Suppressor macrophage treated with lipopolysaccharide for 4 hours (primary cell): ENCODE data around the gene NLRP6.
"Not testable (repeated sequence)": the region's sequence is repeated elsewhere in the genome, so short reads cannot be mapped to it uniquely, and the experiment has no call there.

Source experiments
- DNase-seq: peaks from one replicate; pipeline ENCODE4 v3.0.0-alpha.2; 2020

The NLRP6 gene

DNA sequence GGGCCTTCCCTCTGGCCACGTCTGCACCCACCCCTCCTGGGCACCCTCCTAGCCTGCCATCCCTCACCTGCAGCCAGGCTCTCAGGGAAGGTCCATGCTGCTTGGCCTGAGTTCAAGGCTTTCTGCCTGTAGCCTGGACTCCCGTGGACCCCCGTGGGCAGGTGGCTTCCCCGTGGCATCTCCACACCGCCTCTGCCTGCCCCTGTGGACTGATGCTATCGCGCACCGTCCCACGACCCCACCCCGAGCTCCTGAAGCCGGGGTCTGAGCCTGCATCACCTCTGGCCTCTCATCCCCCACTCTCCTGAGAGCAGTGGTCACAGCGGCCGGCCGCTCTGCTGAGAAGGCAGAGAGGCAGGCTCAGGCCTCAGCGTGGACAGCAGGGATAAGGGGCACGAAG is 16.6 kb downstream of the NLRP6 start:
- no peak for DNase-seq

DNA sequence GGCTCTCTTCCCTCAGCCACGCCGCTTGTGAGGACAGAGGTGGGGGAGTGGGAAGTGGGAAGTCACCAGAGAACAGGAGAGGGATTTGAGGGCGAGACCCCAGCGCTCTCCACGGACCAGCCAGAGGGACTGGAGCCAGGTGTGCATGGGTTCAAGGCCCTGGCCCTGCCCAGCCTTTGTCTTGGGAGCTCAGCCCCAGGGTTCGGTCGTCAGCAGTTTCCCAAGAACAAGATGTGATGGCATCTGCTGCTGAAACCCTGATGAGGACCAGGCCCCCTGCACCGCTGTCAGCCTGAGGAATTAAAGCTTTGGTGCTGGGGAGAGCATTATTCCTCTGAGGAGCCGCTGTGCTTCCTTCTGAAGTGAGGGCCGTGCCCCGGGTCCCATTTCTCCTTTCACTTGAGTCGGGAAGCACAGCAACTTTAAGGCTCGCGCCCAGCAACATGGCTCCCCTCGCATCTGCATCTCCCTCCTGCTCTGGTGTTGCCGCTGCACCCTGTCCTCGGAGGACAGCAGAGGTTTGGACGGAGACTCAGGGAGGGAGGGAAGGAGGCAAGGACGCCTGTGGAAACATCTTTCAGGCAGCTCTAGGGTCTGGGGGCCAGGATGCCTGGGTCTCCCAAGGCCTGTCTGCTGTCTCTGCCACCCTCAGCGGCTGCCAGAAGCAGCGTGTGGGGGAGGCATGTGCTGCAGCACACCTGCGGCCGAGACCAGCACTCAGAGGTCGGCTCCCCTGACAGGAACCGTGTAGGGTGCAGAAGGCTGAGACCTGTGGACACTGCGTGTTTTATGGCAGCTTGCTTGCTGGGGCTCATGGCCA is 17.4 kb downstream of the NLRP6 start:
- no peak for DNase-seq

DNA sequence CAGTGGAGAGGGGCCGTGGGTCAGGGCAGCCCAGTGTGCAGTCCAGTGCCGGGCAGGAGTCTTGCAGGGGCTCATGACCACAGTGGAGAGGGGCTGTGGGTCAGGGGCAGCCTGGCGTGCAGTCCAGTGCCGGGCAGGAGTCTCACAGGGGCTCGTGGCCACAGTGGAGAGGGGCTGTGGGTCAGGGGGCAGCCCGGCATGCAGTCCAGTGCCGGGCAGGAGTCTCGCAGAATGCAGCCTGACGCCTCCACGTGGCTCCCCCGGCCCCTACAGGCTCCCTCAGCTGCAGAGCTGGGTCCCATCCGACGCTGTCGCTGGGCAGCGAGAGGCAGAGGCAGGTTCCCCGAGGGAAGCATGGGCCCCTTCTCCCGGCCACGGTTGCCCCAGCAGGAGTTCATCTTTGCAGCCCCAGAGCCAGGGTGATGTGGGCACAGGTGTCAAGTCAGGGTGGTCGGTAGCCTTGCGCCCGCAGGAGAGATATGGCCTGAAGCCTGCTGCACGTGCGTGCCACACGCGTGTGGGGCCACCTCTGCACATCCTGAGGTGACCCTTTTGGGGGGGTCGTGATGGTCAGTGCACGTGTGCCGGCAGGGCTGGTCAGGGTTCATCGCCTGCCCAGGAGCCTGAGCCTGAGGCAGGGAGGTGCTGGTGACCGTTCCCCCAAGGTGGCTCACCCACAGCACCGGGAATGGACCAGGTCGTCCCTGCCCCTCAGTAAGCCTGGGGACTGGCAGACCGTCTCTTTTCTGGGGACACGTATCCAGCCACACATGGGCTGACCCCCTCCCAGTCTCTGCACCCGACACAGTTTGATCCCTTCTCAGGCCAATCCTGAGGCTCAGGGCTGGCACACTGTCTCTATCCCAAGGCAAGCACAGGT is 18.2 kb downstream of the NLRP6 start:
- no peak for DNase-seq

DNA sequence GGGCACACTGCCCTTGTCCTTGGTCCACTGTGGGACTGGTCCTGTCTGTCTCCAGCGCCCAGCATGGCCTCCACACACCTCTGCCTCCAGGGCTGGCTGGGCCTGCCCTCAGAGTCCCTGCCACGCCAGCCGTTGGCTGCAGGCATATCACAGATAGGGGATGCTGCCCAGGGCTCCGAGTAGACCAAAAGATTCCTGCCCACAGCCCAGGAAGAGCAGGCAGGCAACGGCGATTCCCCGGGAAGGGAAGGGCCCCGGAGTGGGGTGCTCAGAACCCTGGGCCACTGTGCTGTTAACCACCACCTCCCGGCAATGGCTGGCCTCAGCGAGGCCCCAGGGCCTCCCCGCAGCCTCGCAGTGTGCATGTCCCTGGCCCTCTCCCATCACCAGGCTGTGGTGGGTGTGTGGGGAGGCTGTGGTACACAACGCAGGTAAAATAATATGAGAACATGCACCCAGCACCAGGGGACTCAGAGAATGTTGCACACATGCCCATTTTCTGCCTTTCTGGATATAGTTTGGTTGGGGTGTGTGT is 18.9 kb downstream of the NLRP6 start:
- DNase-seq, result no peak

DNA sequence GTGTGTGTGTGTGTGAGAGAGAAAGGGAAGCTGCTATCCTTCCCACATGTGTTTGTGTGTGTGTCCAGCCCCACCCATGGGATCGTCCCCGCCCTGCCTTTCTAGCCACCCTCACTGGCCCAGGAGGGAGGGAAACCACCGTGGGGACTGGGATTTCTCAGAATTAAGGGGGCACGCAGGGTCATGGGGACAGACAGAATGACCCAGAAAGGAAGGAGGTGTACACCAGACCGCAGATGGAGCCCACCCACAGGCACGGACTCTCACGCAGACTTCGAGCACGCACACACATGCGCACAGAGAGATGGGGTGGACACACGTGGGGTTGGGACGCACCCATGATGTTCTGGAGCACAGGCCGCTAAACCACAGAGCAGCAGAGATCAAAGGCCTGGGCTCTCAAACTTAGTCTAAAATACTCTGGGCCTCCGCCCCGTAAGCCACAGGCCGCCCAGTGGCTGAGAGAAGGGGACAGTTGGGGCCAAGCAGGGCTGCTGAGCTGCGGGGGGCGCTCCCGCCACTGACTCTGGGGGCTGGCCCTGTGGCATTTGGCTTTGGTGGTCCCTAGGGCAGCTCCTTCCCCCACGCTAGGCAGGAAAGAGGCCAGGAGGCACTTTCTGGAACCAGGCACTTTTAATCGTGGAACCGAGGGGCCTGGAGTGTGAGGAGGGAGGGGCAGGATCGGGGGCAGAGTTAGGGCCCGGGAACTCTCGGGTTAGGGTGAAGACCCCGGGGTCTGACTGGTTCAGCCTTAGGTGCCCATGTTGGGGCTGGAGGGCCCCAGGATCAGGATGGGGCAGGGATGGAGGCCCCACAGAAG is 19.6 kb downstream of the NLRP6 start:
- DNase-seq, result no peak

DNA sequence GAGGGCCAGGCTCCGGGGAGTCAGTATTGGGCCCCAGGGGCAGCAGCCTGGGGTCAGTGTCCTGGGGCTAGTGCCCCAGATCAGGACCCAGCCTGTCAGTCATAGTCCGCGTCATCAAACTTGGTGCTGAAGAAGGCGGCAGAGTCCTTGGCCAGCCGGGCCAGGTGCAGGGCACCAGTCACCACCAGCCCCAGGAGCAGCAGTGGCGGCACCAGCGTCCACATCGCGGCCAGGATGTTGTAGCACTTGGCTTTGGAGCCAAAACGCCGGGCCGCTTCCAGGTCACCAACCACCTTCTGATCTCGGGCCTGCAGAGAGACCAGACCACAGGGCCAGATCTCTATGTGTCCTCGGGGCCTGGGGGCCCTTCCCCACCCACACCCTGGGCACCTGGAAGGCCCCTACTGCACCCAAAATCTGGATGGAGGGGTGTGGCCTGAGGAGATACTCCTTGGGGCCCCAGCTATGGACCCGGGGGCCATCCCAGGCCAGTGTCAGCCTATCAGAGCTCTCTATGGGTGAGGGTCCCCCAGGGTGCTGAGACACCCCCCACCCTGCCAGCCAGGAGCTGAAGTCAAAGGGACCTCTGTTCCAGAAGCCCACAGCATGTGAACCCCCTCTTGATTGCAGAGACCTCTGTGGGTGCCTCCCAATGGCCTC is 20.3 kb downstream of the NLRP6 start:
- no peak for DNase-seq

GRCh38 chr11:299081-299891 is 21.1 kb downstream of the NLRP6 start, which contains the start of gene IFITM5:
Gene IFITM5 (minus strand): TSS chr11:299526. CDS start chr11:299490, 36 bp downstream.
- no peak for DNase-seq

DNA sequence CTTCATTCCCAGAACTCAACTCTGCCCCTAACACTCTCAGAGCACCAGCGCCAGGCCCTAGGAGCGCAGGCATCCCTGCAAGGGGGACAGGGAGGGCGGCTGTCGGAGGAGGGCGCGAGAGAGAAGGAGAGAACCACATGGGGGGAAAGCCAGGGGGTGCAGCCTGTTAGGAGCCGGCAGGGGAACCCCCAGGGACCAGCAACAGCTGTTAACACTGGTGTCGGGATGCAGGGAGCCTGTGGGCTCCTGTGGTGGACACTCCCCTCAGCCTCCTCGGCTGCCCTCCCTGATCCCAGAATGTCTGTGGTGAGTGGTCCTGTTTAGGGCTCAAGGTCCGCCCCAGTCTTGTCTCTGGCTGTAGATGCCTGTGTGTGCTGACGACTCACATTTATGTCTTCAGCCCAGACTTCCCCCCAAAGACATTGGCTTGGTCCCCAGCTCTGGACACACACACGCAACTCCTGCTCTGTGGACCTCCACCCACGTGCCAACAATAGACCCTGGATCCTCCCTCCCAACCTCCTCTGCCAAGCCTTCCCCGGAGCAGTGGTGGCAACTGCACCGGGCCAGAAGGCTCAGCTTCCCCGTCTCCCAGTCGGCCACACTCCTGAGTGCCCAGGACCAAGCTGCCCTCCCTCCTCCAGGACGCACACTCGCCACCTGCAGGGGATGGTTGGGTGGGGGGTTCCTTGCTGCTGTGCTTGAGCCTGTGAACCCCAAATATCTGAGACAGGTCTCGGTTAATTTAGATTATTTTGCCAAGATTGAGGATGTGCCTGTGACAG is 21.9 kb downstream of the NLRP6 start:
- no peak for DNase-seq

- DNase-seq, result no peak
These were observed 25.2 kb downstream of the NLRP6 start for GRCh38 chr11:303363-303762.

GRCh38 chr11:304061-304506 is 25.9 kb downstream of the NLRP6 start:
- DNase-seq, result no peak

GRCh38 chr11:304915-305843 is 27.0 kb downstream of the NLRP6 start:
- DNase-seq, result peak; percentile 59

- DNase-seq, result no peak
These were observed 27.6 kb downstream of the NLRP6 start for GRCh38 chr11:305844-306211.

DNA sequence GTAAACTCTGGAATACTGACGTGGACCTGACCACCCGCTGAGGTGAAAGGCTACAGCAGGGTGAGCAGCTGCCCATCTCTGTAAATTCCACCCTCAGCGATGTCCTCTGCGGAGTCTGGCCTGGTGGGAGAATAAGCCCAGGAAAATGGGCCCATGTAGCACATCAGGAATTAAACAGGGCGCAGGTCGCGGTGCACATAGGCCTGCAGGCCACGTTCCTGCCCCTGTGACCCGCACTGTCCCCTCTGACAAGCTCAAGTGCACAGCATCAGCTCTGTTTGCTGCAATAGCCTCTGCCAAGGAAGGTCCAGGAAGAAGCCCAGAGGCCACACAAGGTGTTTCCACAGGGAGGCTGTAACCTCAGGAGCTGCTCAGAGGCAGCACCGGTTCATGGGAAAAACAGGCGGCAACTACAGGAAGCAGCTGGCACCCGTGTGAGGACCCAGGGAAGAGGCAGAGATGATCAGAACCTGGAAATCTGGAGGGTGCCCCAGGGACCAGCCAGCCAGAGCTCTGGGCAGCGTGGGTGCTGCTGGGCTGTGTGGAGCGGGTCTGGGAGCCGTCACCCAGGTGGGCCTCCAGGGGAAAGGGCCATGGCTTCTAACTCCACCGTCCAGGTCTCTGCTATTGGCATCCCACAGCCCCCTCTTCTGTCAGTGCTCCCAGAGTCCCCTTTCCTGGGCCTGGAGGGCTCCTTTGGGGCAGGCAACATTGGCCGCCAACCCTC is 28.6 kb downstream of the NLRP6 start:
- no peak for DNase-seq

DNA sequence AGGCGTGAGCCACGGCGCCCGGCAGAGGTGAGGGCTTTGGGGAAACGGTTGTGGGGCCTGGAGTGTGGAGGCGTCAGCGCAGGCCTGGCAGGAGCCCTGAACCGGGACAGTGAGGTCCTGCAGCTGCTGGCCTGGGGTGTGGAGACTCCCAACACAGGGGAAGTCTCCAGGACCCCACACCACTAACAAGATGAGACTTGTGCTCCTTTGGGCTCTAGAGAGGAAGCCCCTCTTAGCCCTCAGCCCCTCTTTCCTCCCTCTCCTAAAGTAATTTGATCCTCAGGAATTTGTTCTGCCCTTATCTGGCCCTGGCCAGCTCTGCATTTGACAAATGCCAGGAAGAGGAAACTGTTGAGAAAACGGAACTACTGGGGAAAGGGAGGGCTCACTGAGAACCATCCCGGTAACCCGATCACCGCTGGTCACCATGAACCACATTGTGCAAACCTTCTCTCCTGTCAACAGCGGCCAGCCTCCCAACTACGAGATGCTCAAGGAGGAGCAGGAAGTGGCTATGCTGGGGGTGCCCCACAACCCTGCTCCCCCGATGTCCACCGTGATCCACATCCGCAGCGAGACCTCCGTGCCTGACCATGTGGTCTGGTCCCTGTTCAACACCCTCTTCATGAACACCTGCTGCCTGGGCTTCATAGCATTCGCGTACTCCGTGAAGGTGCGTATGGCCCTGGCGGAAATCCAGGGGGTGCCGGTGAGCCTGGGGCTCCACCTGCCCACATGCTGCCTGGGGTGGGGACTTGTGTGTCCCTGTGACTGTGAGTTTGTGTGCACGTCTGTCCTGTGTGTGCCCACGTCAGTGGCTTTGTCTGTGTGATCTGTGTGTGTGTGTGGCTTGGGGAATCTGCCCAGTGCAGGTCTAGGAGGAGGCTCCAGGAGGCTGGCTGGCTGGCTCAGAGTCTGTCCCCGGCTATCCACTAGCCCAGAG is 29.8 kb downstream of the NLRP6 start, which contains the start of gene IFITM2:
IFITM2 (plus strand) TSS at position 51 of the 943 bp plus-strand sequence; CDS start at position 428, 377 bp downstream.
- peak; percentile 90 for DNase-seq

- not testable (repeated sequence) for DNase-seq
These were observed 30.8 kb downstream of the NLRP6 start for GRCh38 chr11:308740-309665.

DNA sequence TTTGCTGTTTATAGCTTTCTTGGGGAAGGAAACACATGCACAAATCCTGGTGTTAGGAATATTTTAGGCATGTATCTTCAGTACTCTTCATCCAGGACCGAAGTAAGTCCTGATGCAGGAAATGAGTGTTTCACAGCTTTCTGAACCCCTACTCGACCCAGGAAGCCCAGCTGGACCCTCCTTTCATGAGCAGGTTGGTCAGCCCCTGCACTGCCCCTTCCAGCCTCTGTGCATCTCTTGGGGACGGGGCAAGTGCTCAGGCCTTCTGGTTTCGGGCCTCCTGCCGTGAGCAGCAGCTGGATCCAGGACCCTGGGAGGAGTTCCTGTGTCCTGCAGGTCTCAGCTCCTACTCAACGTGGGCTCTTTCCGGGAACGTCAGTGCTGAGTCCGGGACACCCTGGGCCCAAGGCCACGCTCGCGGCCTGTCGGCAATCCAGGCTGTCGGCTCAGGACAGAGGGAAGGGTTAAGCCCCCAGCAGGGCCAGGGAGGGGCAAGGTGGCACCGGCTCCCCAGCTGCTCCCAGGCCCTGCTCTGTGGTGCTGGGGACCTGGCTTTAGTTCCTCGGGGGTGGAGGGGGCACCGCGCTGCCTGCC is 31.9 kb downstream of the NLRP6 start:
- DNase-seq, result not testable (repeated sequence)
